MG63 (cell line): ENCODE measurements around the gene PAF1. TPM values are rescaled to one million over a fixed set of nuclear protein-coding genes. Genes with fewer than 3 reads are reported as not detected.
"Not testable (repeated sequence)": the region's sequence is repeated elsewhere in the genome, so short reads cannot be mapped to it uniquely, and the experiment has no call there.

Experiments
- DNase-seq: peaks from one replicate; pipeline ENCODE4 v3.0.0-alpha.2; 2020
- H3K27me3 ChIP-seq: fragments of 250-450 bp; sonication (Bioruptor Pico); 2 replicates; pipeline ENCODE4 v1.5.1; 2020; ENCODE audit warnings: mild to moderate bottlenecking, moderate library complexity
- H3K36me3 ChIP-seq: fragments of 250-450 bp; sonication (Bioruptor Pico); 2 replicates; pipeline ENCODE4 v1.5.1; 2020; ENCODE audit warnings: mild to moderate bottlenecking, moderate library complexity
- H3K4me3 ChIP-seq: fragments of 250-450 bp; sonication (Bioruptor Pico); 2 replicates; pipeline ENCODE4 v1.5.1; 2020; ENCODE audit warnings: mild to moderate bottlenecking, moderate library complexity
- H3K9me3 ChIP-seq: fragments of 250-450 bp; sonication (Bioruptor Pico); 2 replicates; pipeline ENCODE4 v1.5.1; 2020; ENCODE audit warnings: mild to moderate bottlenecking, moderate library complexity
- total RNA-seq: library from RNA; depleted of rRNA; stranded (reverse); fragments of >200 nt; shearing (Covaris generic); gene quantifications from 2 replicates; pipeline ENCODE4 v1.2.3, GENCODE V29; 2014; ENCODE audit warnings: low replicate concordance

Gene PAF1
- total RNA-seq, 1 experiment from 2014 or later, result 62.0 TPM

DNA sequence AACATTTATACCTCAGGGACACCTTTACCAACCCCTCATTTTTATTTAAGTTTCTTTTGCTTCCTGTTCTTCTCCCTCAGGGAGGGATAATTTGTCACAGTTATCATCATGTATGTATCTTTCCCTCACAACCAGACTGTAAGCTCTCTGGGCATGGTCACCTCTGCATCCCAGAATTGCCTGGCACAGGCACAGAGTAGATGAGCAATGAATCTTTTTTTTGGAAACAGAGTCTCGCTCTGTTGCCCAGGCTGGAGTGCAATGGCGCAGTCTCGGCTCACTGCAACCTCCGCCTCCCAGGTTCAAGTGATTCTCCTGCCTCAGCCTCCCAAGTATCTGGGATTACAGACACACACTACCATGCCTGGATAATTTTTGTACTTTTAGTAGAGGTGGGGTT is 11.5 kb downstream of the PAF1 start:
- not testable (repeated sequence) for H3K4me3 ChIP-seq, DNase-seq, H3K9me3 ChIP-seq, H3K27me3 ChIP-seq
- peaks cover 82% of the 10 kb centered on the region for H3K36me3 ChIP-seq

DNA sequence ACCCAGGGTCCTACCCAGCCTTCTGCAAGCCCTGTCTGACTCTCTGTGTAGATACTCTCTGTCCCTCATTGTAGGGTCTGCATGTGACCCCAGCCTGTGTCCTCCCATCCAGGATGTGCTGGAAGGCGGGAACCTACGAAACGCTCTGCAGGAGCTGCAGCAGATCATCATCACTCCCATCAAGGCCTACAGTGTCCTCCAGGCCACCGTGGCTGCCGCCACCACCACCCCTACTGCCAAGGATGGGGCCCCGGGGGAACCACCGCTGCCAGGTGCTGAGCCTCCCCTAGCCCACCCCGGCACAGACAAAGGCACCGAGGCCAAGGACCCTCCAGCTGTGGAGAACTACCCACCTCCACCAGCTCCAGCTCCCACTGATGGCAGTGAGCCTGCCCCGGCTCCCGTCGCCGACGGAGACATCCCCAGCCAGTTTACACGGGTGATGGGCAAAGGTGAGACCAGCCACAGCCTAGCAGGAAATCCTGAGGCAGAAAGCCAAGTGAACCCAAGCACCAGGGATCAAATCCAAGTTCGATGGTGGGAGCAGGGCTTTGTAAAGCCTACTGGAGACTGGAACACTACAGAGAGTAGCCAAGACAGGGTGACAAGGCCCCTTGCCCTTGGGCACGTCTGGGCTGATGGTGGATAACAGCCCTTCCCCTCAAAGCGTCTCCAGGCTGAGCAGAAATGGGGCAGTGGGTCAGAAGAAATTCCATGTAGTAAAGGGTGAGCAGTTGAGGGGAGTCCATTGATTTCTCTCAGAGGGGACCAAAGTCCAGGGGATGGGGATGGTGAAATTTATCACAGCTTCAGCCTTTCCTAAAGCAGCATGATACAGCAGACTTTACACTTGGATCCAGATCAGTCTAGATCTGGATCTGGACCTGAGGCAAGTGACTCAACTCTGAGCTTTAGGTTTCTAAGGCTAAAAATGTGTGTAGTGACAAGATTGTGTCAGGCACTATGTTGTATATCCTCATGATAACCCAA is 13.2 kb downstream of the PAF1 start:
- no peaks in the 10 kb centered on the region for H3K9me3 ChIP-seq

DNA sequence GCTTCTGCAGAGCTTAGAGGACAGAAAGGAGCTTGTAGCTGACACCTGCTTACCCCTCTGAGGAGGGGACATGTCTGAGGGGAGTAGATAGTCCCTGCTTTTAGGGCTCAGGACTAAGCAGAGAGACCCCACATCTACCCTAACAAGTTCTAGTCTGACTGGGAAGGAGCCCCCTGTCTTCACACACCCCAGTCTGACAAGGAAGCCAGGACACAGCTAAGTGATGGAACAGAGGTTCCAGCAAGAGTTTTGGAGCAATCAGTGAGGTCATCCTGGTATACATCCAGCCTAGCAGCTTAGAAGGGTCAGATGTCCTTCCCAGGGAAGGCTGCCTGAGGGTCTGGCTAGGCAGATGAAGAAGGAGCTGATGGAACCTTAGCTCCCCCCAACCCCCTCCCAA is 15.0 kb downstream of the PAF1 start:
- no peak for DNase-seq
- peaks cover 89% of the 10 kb centered on the region for H3K36me3 ChIP-seq
- no peaks in the 10 kb centered on the region for H3K27me3 ChIP-seq
- no peak overlapping the region for H3K4me3 ChIP-seq
- H3K9me3 ChIP-seq, result no peaks in the 10 kb centered on the region

More for the DNA sequence above, 13.2 kb downstream of the PAF1 start:
- DNase-seq, result no peak
- no peak overlapping the region for H3K4me3 ChIP-seq
- H3K36me3 ChIP-seq, result peaks cover 88% of the 10 kb centered on the region
- H3K27me3 ChIP-seq, result no peaks in the 10 kb centered on the region

DNA sequence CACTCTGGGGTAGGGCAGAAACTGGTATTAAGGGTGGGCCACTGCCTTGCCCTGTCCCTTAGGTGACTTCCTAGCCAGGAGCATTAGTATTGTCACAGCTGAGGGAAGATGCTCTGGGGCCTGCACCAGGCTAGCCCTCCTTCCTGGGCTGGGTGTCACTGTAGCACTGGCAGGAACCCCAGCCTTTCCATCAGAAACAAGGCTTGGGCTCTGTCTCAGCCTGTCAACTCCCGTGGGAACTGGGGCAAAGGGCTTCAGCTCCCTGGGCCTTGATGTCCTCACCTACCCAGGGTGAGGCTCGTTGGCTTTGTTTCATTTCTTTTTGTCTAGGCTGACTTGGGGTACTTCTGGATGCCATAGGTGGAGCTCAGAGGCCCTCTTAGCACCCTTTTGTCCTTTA is 18.0 kb downstream of the PAF1 start:
- no peak overlapping the region for H3K4me3 ChIP-seq
- no peak for DNase-seq
- no peaks in the 10 kb centered on the region for H3K9me3 ChIP-seq
- peaks cover 86% of the 10 kb centered on the region for H3K36me3 ChIP-seq
- H3K27me3 ChIP-seq, result no peaks in the 10 kb centered on the region

DNA sequence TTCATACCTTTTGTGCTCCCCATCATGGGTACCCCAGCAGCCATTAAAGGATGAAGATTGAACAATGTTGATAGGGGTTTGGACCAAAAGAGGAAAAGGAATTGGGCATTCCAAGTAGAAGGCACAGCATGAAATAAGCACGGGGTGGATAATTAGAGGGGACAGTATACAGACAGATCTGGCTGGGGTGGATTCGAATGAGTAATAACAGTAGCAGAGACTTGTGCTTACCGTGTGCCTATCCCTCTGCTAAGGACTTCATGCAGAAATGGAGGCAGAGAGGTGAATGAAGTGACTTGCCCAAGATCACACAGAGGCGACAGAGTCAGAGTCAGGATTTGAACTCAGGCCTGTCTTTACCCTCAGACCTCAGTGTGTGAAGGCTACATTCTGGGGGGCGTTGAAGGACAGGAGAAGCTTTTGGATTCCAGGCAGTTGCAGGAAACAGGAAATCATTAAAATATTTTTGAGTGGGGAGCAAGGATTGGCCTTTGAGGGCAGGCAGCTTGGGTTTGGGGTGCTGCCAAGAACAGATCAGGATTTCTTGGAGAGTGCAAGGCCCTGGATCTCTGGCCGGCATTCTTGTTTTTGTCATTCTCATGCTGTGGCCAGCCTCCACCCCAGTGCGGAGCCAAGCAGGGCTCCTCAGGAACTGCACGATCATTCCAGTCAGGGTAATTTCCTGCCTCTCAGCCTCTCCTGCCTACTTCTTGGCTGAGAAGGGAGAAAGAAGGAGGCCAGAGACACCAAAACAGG is 18.7 kb downstream of the PAF1 start:
- Histone ChIP-seq H3K36me3 (peaks cover 82% of the 10 kb centered on the region), H3K27me3 (no peaks in the 10 kb centered on the region), H3K4me3 (no peak overlapping the region), H3K9me3 (no peaks in the 10 kb centered on the region)
- peak; percentile 98 for DNase-seq

DNA sequence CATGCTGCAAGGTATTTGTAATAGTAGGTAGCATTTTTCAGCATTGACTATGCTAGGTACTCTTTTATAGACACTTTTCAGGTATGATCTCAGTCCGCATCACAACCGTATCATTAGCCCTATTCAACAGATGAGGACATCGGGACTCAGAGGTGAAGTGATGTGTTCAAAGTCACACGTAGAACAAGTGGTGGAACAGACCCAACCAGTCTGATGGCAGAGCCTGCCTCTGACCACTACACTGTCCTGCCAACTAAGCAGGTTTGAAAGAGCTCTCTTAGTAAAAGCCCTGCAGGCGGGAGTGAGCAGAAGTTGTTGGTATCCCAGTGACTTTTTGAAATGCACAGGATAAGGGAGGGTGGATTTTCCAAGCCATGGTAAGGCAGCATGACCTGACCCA is 20.2 kb downstream of the PAF1 start:
- Histone ChIP-seq H3K36me3 (peaks cover 82% of the 10 kb centered on the region), H3K4me3 (no peak overlapping the region), H3K27me3 (no peaks in the 10 kb centered on the region), H3K9me3 (no peaks in the 10 kb centered on the region)
- DNase-seq, result no peak

DNA sequence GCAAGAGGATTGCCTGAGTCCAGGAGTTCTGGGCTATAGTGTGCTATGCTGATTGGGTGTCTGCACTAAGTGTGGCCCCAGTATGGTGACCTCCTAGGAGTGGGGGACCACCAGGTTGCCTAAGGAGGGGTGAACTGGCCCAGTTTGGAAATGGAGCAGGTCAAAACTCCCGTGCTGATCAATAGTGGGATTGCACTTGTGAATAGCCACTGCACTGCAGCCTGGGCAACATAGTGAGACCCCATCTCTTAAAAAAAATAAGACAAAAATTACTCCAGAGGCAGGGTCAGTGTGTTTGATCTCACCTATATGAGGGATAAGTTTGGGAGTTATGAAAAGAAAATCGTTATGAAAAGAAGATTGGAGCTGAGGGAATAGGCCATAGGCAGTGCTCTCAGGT is 21.7 kb downstream of the PAF1 start:
- Histone ChIP-seq H3K27me3 (no peaks in the 10 kb centered on the region), H3K4me3 (no peak overlapping the region), H3K9me3 (no peaks in the 10 kb centered on the region), H3K36me3 (peaks cover 76% of the 10 kb centered on the region)
- no peak for DNase-seq

DNA sequence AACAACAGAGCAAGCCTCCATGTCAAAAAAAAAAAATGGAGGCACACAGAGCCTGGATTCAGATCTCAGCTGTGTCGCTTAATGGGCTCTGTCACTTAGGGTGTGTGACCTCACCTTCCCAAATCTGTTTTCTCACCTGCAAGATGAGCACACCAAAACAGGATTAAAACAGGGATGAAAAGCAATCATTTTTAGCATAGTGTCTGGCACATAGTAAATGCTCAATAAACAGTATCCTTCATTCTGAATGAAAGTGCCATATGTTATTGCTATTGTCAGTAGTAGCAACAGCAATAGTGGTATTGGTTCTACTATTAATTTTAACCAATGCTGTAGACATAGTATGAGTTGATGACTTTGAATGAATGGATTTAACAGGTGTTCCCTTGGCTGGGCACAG is 25.4 kb downstream of the PAF1 start:
- no peak for DNase-seq
- Histone ChIP-seq H3K9me3 (no peaks in the 10 kb centered on the region), H3K36me3 (peaks cover 81% of the 10 kb centered on the region)

DNA sequence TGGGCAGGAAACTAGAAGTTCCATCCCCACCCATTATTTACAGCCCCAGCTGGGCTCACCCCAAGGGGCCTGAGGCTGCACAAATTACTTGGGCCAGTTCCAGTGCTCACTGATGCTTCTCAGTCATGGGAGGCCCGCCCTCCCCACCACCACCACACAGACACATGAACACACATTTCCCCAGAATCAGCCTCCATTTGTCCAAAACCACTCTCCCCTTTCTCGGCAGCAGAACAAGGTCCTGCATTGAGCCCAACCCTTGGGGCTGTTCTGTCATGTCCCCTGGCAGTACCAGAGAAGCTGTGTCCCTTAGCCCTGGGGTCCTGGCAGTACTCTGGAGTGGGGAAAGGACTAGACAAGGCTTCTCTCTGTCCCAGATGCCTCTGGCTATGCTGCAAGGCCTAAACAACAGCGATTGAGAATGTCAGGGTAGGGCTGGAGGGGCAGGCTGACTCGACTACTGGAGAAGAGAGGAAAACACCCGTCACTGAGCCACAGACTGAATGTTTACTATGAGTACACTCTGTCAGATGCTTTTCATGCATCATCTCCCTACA is 26.9 kb downstream of the PAF1 start:
- no peaks in the 10 kb centered on the region for H3K27me3 ChIP-seq
- H3K36me3 ChIP-seq, result peaks cover 81% of the 10 kb centered on the region
- H3K9me3 ChIP-seq, result no peaks in the 10 kb centered on the region
- no peak overlapping the region for H3K4me3 ChIP-seq
- no peak for DNase-seq

More for the DNA sequence above, 25.4 kb downstream of the PAF1 start:
- no peak overlapping the region for H3K4me3 ChIP-seq
- H3K27me3 ChIP-seq, result no peaks in the 10 kb centered on the region

DNA sequence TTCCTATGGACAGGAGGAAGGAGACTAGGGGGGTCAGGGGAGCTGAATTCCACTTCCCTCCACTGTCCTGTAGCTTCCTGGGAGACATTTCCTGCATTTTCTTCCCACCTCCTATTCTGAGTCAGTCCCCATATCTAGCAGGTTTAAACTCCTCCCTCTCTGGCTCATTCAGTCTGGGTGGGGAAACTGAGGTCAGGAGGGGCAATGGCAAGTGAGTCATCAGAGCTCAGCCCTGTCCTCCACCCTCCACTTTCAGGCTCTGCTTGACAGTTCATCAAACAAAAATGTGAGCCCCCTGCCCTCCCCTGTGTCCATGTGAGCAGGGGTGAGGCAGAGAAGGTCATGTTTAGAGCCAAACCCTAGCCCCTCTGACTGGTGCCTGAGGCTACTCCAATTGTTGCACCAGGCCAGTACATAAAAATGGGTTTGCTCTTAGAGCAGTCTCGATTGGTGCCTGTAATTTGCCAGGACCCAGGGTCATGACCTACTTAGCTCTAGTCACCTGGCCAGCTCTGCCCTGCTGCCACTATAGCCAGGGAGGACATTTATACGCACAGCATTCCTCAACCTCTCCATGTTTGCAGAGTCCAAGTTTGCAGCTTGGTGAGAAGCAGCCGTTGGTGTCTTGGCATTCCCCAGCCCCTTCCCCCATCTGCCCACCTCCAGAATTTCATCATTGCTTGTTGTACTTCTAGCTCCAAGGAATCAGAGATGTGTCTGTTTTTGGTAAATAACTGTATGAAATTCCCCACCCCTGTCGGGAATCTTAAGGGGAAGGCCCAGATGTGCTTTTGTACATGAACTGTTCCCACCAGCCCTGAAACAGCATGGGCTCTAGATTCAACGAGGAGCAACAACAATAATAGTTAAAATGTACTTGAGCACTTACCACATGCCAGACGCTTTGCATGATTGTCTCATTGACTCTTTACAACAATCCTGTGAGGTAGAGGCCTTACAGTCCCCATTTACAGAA is 27.9 kb downstream of the PAF1 start:
- H3K4me3 ChIP-seq, result no peak overlapping the region
- DNase-seq, result peak; percentile 44
- no peaks in the 10 kb centered on the region for H3K9me3 ChIP-seq
- H3K27me3 ChIP-seq, result no peaks in the 10 kb centered on the region
- H3K36me3 ChIP-seq, result peaks cover 85% of the 10 kb centered on the region

DNA sequence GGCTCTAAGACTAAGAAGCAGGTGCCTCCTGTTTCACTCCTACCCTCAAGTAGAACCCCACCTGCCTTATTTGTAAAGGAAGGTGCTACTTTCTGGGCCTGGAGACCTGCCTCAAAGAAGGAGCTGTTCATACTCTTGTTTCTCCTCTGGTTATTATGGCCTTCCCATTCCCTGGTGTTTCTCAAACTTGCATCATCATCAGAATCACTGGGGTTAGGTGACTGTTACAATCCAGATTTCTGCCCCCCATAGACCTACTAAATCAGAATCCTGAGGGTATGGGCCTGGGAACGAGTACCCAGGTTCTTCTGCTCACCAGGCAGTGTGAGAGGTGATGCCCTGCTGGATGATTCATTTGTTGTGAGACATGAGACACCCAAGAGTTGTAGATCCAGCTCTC is 30.3 kb downstream of the PAF1 start:
- Histone ChIP-seq H3K27me3 (no peaks in the 10 kb centered on the region), H3K9me3 (no peaks in the 10 kb centered on the region), H3K4me3 (no peak overlapping the region), H3K36me3 (peaks cover 89% of the 10 kb centered on the region)
- DNase-seq, result no peak

DNA sequence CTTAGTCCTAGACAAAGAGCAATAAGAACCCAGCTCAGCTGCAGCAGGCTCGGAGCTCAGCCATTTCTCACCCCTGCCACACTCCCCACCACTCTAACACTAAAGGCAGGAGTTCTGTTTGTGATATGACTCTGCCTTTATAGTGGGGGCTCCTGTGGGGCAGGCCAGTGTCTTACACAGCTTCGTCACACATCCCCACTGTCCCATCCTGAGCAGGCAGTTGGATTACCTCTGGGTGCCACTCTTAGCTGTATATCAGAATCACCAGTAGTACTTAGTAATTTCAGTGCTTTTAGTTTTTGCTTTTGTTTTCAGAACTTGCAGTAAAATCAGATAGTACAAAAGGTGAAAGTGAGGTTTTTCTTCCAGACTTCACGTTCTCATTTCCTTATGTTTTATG is 31.9 kb downstream of the PAF1 start:
- DNase-seq, result no peak
- Histone ChIP-seq H3K27me3 (no peaks in the 10 kb centered on the region), H3K4me3 (no peak overlapping the region), H3K36me3 (peaks cover 95% of the 10 kb centered on the region), H3K9me3 (no peaks in the 10 kb centered on the region)

DNA sequence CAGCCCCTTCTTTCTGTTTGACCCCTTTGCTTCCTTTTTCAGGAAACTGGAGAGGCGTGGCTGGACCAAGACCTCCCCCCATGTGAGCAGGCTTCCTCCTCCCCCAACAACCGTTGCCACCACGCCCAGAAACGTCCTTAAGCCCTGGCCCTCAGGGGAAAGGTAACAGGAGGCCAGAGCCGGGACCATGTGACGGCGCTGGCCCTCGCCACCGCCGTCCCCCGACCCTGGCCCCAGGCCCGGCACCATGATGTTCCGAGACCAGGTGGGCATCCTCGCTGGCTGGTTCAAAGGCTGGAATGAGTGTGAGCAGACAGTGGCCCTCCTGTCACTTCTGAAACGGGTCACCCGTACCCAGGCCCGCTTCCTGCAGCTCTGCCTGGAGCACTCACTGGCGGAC is 34.3 kb downstream of the PAF1 start:
- Histone ChIP-seq H3K27me3 (no peaks in the 10 kb centered on the region), H3K36me3 (peaks cover 92% of the 10 kb centered on the region), H3K9me3 (no peaks in the 10 kb centered on the region), H3K4me3 (no peak overlapping the region)
- DNase-seq, result no peak

DNA sequence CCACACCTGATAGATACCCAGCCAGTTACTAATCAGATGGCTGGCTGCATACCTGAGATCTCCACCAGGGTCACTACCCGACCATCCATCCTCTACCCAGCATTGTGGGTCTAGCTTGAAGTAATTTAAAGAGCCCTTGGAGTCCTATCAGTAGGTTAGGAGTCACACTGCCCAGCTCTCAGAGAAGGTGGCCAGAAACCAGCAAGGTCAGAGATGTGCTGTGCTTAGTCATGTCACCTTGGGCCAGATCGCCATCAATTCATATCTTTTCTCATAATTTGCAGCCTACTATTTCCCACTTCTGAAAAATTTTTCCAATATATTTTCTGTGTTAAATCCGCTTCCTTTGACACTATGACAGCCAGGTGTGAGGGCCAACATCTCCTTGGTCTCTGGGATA is 34.8 kb downstream of the PAF1 start:
- no peak for DNase-seq
- no peaks in the 10 kb centered on the region for H3K9me3 ChIP-seq
- no peak overlapping the region for H3K4me3 ChIP-seq
- peaks cover 92% of the 10 kb centered on the region for H3K36me3 ChIP-seq
- H3K27me3 ChIP-seq, result no peaks in the 10 kb centered on the region

DNA sequence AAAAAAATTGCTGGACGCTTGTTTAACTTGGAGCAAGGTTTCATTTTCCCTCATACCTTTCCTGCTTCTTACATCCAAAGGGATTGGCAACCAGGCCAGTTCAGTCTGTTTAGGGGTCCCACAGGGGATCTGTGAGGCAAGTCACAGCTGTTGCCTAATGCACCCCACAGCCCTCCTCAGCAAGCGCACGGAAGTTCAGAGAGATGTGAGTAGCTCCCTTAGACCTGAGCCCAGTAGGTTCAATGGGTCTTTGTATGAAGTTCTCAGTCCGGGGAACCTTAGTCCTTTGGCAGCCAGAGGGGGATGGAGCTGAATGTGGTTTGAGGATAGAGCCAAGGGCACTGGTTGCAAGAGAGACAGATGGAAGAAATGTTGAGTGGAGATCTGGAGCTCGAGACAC is 35.7 kb downstream of the PAF1 start:
- Histone ChIP-seq H3K36me3 (peaks cover 92% of the 10 kb centered on the region), H3K9me3 (no peaks in the 10 kb centered on the region), H3K27me3 (no peaks in the 10 kb centered on the region), H3K4me3 (no peak overlapping the region)
- DNase-seq, result no peak
